ENCODE measurements around the gene DLGAP1.
A peak's percentile ranks its signal among the peaks of the same experiment; 100 is the strongest.

GRCh38 chr18:3703732-3704176 lies 751.4 kb downstream of the DLGAP1 start:
- TF ChIP-seq EGR1 (IDR thresholded peaks at IDR 0.05; ENCODE audit: low read depth in 2 of 2) (no peak), FOXA1 (IDR thresholded peaks at IDR 0.05) (no peak), RAD21 (IDR thresholded peaks at IDR 0.05) (peak; percentile 85 to 87), JUND (IDR thresholded peaks at IDR 0.05) (no peak), MAX (IDR thresholded peaks at IDR 0.05) (no peak), GABPA (IDR thresholded peaks at IDR 0.05 in 1 of 2, conservative IDR thresholded peaks at IDR 0.05 in 1 of 2) (no peak), NR2F2 (IDR thresholded peaks at IDR 0.05) (no peak), SP1 (IDR thresholded peaks at IDR 0.05) (no peak), HNF4A (conservative IDR thresholded peaks at IDR 0.05) (no peak), TAF1 (conservative IDR thresholded peaks at IDR 0.05) (no peak), YY1 (IDR thresholded peaks at IDR 0.05) (no peak)
- TF ChIP-seq, protein P1, sequence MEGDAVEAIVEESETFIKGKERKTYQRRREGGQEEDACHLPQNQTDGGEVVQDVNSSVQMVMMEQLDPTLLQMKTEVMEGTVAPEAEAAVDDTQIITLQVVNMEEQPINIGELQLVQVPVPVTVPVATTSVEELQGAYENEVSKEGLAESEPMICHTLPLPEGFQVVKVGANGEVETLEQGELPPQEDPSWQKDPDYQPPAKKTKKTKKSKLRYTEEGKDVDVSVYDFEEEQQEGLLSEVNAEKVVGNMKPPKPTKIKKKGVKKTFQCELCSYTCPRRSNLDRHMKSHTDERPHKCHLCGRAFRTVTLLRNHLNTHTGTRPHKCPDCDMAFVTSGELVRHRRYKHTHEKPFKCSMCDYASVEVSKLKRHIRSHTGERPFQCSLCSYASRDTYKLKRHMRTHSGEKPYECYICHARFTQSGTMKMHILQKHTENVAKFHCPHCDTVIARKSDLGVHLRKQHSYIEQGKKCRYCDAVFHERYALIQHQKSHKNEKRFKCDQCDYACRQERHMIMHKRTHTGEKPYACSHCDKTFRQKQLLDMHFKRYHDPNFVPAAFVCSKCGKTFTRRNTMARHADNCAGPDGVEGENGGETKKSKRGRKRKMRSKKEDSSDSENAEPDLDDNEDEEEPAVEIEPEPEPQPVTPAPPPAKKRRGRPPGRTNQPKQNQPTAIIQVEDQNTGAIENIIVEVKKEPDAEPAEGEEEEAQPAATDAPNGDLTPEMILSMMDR (IDR thresholded peaks at IDR 0.05; ENCODE audit: low read depth, low read length, missing input control) = peak; percentile 64
- TF ChIP-seq, protein P2, sequence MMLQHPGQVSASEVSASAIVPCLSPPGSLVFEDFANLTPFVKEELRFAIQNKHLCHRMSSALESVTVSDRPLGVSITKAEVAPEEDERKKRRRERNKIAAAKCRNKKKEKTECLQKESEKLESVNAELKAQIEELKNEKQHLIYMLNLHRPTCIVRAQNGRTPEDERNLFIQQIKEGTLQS (IDR thresholded peaks at IDR 0.05) = no peak
- TF ChIP-seq, protein P3, sequence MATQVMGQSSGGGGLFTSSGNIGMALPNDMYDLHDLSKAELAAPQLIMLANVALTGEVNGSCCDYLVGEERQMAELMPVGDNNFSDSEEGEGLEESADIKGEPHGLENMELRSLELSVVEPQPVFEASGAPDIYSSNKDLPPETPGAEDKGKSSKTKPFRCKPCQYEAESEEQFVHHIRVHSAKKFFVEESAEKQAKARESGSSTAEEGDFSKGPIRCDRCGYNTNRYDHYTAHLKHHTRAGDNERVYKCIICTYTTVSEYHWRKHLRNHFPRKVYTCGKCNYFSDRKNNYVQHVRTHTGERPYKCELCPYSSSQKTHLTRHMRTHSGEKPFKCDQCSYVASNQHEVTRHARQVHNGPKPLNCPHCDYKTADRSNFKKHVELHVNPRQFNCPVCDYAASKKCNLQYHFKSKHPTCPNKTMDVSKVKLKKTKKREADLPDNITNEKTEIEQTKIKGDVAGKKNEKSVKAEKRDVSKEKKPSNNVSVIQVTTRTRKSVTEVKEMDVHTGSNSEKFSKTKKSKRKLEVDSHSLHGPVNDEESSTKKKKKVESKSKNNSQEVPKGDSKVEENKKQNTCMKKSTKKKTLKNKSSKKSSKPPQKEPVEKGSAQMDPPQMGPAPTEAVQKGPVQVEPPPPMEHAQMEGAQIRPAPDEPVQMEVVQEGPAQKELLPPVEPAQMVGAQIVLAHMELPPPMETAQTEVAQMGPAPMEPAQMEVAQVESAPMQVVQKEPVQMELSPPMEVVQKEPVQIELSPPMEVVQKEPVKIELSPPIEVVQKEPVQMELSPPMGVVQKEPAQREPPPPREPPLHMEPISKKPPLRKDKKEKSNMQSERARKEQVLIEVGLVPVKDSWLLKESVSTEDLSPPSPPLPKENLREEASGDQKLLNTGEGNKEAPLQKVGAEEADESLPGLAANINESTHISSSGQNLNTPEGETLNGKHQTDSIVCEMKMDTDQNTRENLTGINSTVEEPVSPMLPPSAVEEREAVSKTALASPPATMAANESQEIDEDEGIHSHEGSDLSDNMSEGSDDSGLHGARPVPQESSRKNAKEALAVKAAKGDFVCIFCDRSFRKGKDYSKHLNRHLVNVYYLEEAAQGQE (IDR thresholded peaks at IDR 0.05) = no peak

All from liver (tissue), 3 donors.